ENCODE data around the gene GRHL3. TPM values are rescaled to one million over a fixed set of nuclear protein-coding genes. Genes with fewer than 3 reads are reported as not detected.

Gene GRHL3
- total RNA-seq, 1 experiment from 2014 or later = not detected

GRCh38 chr1:24343412-24344089 lies 24.4 kb downstream of the GRHL3 start:
- DNase-seq (ENCODE audit: low read depth) = no peak

- no peak for DNase-seq (ENCODE audit: low read depth)
Measured at GRCh38 chr1:24344090-24344742, 25.1 kb downstream of the GRHL3 start.

DNA sequence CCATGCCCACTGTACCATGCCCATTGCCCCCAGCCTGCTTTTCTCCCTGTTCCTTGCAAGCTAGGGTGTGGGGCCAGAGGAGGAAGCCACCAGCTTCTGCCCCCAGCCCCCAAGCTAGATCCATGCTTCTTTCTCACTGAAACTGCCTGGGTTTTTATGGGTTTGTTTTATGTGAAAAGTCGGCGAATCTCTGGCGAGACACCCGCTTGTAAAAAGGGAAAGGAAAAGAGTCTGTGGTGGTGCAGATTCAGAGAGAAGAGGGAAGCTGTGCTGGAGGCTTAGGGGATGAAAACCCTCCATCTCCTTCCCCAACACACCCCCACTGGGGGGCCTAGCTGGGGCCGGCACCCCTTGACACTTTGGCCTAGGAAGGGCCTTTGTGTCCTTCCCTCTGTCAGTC lies 26.2 kb downstream of the GRHL3 start:
- DNase-seq (ENCODE audit: low read depth) = peak; percentile 19

GRCh38 chr1:24347159-24347934 lies 28.2 kb downstream of the GRHL3 start:
- DNase-seq (ENCODE audit: low read depth) = no peak

- DNase-seq (ENCODE audit: low read depth) = no peak
Measured at GRCh38 chr1:24348196-24348595, 29.0 kb downstream of the GRHL3 start.

- no peak for DNase-seq (ENCODE audit: low read depth)
Measured at GRCh38 chr1:24349891-24350290, 30.7 kb downstream of the GRHL3 start.

DNA sequence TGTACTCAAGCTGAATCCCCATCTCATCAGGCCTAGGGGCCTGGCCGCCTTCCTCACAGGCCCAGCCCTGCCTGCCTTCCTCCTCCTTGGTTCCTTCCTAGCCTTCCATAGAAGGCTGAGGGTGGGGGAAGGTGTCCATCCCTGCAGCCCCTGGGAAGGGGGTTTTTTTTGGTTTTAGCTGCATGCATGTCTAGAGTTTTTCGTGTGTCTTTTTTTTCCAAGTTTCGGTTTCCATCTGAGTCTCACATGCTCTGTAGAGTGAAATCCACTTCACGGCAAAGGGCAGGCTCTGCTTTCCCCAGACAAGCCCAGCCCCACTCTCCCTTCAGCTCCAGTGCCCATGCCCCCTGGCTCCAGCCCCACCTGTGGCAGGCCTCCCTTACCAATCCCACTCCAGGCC lies 32.1 kb downstream of the GRHL3 start:
- DNase-seq (ENCODE audit: low read depth) = no peak

- peak; percentile 76 for DNase-seq (ENCODE audit: low read depth)
Measured at GRCh38 chr1:24351918-24352627, 32.9 kb downstream of the GRHL3 start.

GRCh38 chr1:24353292-24353891 lies 34.2 kb downstream of the GRHL3 start:
- DNase-seq (ENCODE audit: low read depth) = no peak

DNA sequence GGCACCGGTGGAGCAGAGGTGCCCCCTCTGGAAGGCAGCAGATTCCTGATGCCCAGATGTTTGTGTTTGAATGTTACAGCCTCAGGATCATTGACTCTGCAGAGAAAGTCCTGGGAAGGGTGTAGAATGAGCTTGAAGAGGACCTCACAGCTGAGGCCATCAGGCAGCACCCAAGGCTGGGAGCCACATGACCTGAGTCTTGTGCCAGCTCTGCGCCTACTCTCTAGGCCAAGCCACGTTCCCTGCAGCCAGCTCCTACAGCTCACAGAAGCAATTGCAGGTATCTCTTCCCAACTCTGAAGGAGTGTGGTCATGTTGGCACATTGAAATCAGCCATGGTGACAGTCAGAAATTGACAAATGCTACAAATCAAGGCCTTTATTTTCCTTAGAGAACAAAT lies 36.3 kb downstream of the GRHL3 start:
- no peak for DNase-seq (ENCODE audit: low read depth)

GRCh38 chr1:24357038-24357437 lies 37.9 kb downstream of the GRHL3 start:
- DNase-seq (ENCODE audit: low read depth) = no peak

DNA sequence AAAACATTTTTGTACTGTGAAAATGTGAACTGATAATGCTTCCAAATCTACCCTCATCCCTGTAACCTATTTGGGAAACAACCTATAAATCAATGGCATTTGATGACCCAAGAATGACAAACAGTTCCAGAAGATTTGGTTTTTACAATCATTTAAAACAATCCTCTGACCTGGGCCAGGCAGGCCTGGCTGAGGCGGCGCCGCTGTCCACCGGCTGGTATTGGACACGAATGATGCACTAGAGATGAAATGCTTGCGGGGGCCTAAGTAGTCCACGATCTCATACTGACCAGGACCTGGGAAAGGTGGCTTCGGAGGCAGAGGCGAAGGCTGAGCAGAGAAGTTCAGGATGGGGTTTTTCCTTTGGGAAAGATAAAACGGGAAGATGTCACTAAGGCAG lies 41.5 kb downstream of the GRHL3 start:
- no peak for DNase-seq (ENCODE audit: low read depth)

DNA sequence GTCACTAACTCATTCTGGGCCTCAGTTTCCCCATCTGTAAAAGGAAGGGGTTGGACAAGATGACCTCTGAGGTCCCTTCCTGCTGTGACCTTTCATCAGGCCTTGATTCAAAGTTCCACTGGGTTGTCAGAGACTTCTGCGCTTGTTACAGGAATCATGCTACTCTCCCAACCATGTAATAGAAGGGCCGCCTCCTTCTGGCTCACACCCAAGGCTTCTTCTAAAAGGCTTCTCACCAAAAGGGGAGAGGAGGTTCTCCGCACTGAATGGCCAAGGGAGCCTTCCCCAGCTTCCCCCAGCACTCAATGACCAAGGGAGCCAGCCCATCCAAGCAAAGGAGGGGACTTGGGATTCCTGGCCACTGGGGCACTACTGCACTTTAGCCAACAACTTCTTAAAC lies 42.7 kb downstream of the GRHL3 start:
- no peak for DNase-seq (ENCODE audit: low read depth)

DNA sequence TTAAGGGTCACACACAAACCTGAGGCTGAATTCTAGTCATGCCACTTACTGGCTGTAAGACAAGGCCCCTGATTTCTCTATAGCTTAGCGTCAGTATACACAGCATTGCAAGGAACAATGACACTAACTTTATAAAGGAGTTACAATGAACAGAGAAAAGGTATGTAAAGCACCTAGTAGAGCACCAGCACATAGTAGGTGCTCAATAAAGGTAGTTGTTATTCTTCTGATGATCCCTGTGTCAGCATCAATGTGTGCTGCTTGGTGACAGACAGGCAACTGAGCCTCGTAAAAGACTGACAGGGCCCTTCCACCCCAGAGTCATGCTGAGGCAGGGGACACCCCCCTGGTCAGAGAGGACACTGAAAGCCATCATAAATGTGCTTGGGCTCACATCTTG lies 43.2 kb downstream of the GRHL3 start:
- no peak for DNase-seq (ENCODE audit: low read depth)

GRCh38 chr1:24362982-24363614 lies 43.9 kb downstream of the GRHL3 start:
- peak; percentile 95 for DNase-seq (ENCODE audit: low read depth)

- no peak for DNase-seq (ENCODE audit: low read depth)
Measured at GRCh38 chr1:24363994-24364393, 44.8 kb downstream of the GRHL3 start.

- peak; percentile 77 for DNase-seq (ENCODE audit: low read depth)
Measured at GRCh38 chr1:24364605-24364974, 45.4 kb downstream of the GRHL3 start.

DNA sequence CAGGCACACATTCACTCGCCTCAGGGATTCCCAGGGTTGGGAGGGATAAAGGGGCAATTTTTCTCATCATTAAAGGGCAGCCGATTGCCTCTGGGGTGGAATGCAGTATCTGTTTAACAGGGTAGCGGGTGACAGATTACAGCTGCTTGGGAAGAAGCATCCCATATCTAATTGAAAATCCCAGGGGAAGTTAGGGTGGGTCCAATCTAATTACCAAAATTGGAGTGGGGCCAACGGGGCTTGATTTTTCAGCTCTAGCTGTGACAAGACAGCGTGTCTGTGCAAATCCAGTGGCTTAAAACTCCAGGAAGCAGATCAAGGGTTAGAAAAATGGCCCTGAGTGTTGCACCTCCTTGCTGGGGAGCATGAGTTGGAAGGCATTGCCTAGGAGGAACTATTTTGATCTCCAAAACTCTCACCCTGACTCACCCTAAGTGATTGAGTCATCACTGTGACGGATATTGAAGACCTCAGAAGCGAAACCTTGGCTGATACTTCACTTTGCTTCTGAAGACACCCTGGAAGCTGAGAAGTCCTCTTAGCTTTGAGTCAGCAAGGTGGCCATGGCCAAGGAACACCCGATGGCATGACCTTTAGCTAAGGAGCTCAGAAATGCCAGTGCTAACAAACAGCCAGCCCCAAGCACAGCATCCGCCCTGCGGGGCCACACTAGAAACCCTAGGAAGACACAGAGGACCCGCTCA lies 46.0 kb downstream of the GRHL3 start:
- peak; percentile 97 for DNase-seq (ENCODE audit: low read depth)

DNA sequence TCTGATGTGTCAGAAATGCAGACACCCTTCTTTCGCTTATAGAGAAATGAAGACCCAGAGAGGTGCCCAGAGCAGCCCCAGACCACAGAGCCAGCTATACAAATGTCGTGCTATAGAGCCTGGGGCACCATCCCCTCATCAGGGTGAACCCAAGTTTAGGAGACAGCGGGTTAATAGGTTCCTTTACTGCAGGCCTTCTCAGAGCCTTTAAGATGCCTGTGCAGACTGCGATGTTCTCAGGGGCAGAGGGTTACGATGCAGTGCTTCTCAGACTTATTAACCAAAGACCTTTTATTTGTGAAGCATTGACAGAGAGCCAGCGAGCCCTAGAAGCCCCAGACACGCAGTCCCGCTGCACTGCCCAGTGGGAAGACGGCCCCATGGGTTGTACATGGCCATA lies 47.5 kb downstream of the GRHL3 start:
- DNase-seq (ENCODE audit: low read depth) = no peak

DNA sequence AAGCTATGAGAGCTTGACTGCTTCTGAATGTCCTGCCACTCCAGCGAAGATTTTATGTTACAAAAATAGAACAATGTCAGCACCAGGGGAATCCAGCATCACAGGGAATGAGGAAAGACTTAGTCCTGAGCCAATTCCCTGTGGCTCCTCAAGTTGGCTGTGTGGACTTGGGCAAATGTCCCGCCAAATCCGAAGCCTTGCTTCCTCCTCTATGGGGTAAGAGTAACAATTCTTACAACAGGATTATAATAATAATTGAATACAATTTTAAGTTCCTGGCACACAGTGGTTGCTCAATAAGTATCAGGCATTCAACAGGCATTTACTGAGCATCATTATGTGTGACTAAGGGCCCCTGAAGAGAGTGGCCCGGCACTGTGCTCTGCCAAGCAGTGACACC lies 50.0 kb downstream of the GRHL3 start:
- no peak for DNase-seq (ENCODE audit: low read depth)

DNA sequence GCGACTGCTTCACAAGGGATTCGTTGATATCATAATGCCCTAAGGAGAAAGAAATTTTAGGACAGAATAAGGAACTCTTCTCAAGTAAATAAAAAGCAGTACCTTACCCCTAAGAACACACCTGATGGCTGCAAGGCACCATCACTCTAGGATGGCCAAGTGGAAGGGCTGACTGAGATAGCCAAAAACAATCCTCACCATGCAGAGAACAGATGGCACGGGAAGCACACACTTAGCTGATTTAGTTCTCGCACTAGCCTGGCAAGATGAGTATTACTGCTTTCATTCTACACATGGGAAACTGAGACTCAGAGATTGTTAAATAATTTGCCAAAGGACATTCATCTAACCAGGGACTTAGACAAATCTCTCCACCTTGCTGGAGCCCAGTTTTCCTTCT lies 50.6 kb downstream of the GRHL3 start:
- no peak for DNase-seq (ENCODE audit: low read depth)

Data from M059J (cell line).